K562 (cell line): ENCODE measurements around the gene KCNK4. TPM values are rescaled to one million over a fixed set of nuclear protein-coding genes. Genes with fewer than 3 reads are reported as not detected.

ENCODE experiments used
- ADNP ChIP-seq: fragments of 200-800 bp; sonication (Bioruptor generic); IDR thresholded peaks from 2 replicates; pipeline ENCODE4 v1.6.1; 2016; ENCODE audit warnings: missing genetic modification characterization, missing compliant biosample characterization
- EHMT2 ChIP-seq: fragments of 450-650 bp; IDR thresholded peaks from 2 replicates; pipeline ENCODE4 v1.6.1; 2018; ENCODE audit warnings: antibody characterized with exemption
- HDAC3 ChIP-seq: fragments of 450-650 bp; IDR thresholded peaks from 2 replicates; pipeline ENCODE4 v1.6.1; 2018; ENCODE audit warnings: borderline replicate concordance, mild to moderate bottlenecking, moderate library complexity; ENCODE audit not compliant: partially characterized antibody
- KAT2B ChIP-seq: IDR thresholded peaks from one replicate; pipeline ENCODE4 v1.6.1; 2012; ENCODE audit warnings: low read depth, mild to moderate bottlenecking, control low read depth, inconsistent platforms, low read length, moderate library complexity
- MCM2 ChIP-seq: fragments of 450-650 bp; IDR thresholded peaks from 2 replicates; pipeline ENCODE4 v1.6.1; 2017; ENCODE audit warnings: low read depth, mild to moderate bottlenecking
- MED1 ChIP-seq: sonication (generic); formaldehyde crosslinking; IDR thresholded peaks from 2 replicates; pipeline ENCODE4 v1.8.1; 2023; ENCODE audit warnings: missing genetic modification reagents, borderline replicate concordance
- MTA2 ChIP-seq: fragments of 450-650 bp; IDR thresholded peaks from 2 replicates; pipeline ENCODE4 v1.6.1; 2016; ENCODE audit warnings: low read depth
- NCOA1 ChIP-seq: fragments of 450-650 bp; IDR thresholded peaks from 2 replicates; pipeline ENCODE4 v1.6.1; 2016; ENCODE audit warnings: low read depth
- NCOA6 ChIP-seq: fragments of 450-650 bp; IDR thresholded peaks from 2 replicates; pipeline ENCODE4 v1.6.1; 2017; ENCODE audit warnings: mild to moderate bottlenecking
- NONO ChIP-seq, 2 experiments: fragments of 200-400 bp in 1 of 2; fragments of 450-650 bp in 1 of 2; formaldehyde crosslinking in 1 of 2; IDR thresholded peaks; 2 replicates each; pipeline ENCODE4 v1.6.1; 2017; ENCODE audit warnings: low read depth in 2 of 2, mild to moderate bottlenecking in 2 of 2, moderate library complexity in 2 of 2, low read length in 1 of 2
- NR4A1 ChIP-seq, 2 experiments: fragments of 250-450 bp in 1 of 2; fragments of 450-650 bp in 1 of 2; sonication (Bioruptor Pico) in 1 of 2; IDR thresholded peaks; 2 replicates each; pipeline versions ENCODE4 v1.4.0 to v1.6.1; 2016 to 2020; ENCODE audit warnings: mild to moderate bottlenecking in 2 of 2, missing compliant biosample characterization in 1 of 2, missing genetic modification characterization in 1 of 2, moderate library complexity in 1 of 2
- PPARD ChIP-seq: fragments of 250-450 bp; sonication (Bioruptor Pico); IDR thresholded peaks from 2 replicates; pipeline ENCODE4 v1.8.0; 2022; ENCODE audit warnings: inconsistent platforms, mild to moderate bottlenecking, moderate library complexity
- RHOXF2B ChIP-seq: fragments of 250-450 bp; sonication (Bioruptor Pico); conservative IDR thresholded peaks from 2 replicates; pipeline ENCODE4 v1.5.1; 2021
- SMARCE1 ChIP-seq: fragments of 450-650 bp; IDR thresholded peaks from 2 replicates; pipeline ENCODE4 v1.7.1; 2016; ENCODE audit warnings: mild to moderate bottlenecking
- TARDBP ChIP-seq: fragments of 450-650 bp; IDR thresholded peaks from 2 replicates; pipeline ENCODE4 v1.6.1; 2016
- TCF7 ChIP-seq: sonication (generic); IDR thresholded peaks from 2 replicates; pipeline ENCODE4 v1.6.1; 2016; ENCODE audit warnings: antibody characterized with exemption, borderline replicate concordance
- TRIM24 ChIP-seq, 2 experiments: fragments of 450-650 bp; IDR thresholded peaks; 2 replicates each; pipeline ENCODE4 v1.6.1; 2016
- ZKSCAN1 ChIP-seq: fragments of 150-350 bp; IDR thresholded peaks from 2 replicates; pipeline ENCODE4 v1.6.1; 2016; ENCODE audit warnings: low read depth, low read length
- polyA plus RNA-seq, 8 experiments: library from polyadenylated mRNA; depleted of rRNA in 4 of 8; stranded (reverse) in 5 of 8; unstranded in 3 of 8; fragments of >200 nt; fragmentation: Nextera tagmentation in 2 of 8; fragmentation: Illumina TruSeq in 1 of 8; extraction: Ambion mirVana in 2 of 8; extraction: Trizol in 1 of 8; gene quantifications; 2 replicates each; pipeline versions ENCODE4 v1.2.1 to v1.2.3, GENCODE V29; 2011 to 2014; ENCODE audit warnings: inconsistent platforms in 1 of 8, missing spikeins in 1 of 8
- total RNA-seq, 7 experiments: library from RNA; depleted of rRNA in 6 of 7; stranded (reverse); fragments of >200 nt in 6 of 7; fragmentation: Illumina TruSeq in 2 of 7; extraction: Trizol in 2 of 7; gene quantifications; 2 replicates each; pipeline versions ENCODE4 v1.2.1 to v1.2.3, GENCODE V29; 2011 to 2021; ENCODE audit warnings: low replicate concordance in 1 of 7
- TF ChIP-seq, protein P1 (sequence below): sonication (generic); formaldehyde crosslinking; IDR thresholded peaks from 2 replicates; pipeline ENCODE4 v1.8.0; 2023; ENCODE audit warnings: mild to moderate bottlenecking, missing genetic modification reagents
- TF ChIP-seq, protein P2 (sequence below): fragments of 250-450 bp; sonication (Bioruptor Pico); IDR thresholded peaks from 2 replicates; pipeline ENCODE4 v1.6.1; 2021; ENCODE audit warnings: mild to moderate bottlenecking
- TF ChIP-seq, protein P3 (sequence below), 2 experiments: fragments of 450-650 bp in 1 of 2; sonication (generic) in 1 of 2; formaldehyde crosslinking; conservative IDR thresholded peaks; 2 replicates each; pipeline versions ENCODE4 v1.4.0 to v1.8.1; 2020 to 2022; ENCODE audit warnings: mild to moderate bottlenecking in 1 of 2, missing genetic modification reagents in 1 of 2
- TF ChIP-seq, protein P4 (sequence below): fragments of 250-450 bp; sonication (Bioruptor Pico); IDR thresholded peaks from 2 replicates; pipeline ENCODE4 v1.8.0; 2021; ENCODE audit warnings: moderate library complexity, mild to moderate bottlenecking, inconsistent platforms
- TF ChIP-seq, protein P5 (sequence below): fragments of 450-650 bp; IDR thresholded peaks from one replicate; pipeline ENCODE4 v1.6.1; 2018; ENCODE audit warnings: mild to moderate bottlenecking, moderate library complexity; ENCODE audit not compliant: partially characterized antibody

The KCNK4 gene
- total and polyA plus RNA-seq, 9 of the 15 experiments (the other 6 are each of a cell fraction or from before 2014, with no cell fraction given) = not detected

DNA sequence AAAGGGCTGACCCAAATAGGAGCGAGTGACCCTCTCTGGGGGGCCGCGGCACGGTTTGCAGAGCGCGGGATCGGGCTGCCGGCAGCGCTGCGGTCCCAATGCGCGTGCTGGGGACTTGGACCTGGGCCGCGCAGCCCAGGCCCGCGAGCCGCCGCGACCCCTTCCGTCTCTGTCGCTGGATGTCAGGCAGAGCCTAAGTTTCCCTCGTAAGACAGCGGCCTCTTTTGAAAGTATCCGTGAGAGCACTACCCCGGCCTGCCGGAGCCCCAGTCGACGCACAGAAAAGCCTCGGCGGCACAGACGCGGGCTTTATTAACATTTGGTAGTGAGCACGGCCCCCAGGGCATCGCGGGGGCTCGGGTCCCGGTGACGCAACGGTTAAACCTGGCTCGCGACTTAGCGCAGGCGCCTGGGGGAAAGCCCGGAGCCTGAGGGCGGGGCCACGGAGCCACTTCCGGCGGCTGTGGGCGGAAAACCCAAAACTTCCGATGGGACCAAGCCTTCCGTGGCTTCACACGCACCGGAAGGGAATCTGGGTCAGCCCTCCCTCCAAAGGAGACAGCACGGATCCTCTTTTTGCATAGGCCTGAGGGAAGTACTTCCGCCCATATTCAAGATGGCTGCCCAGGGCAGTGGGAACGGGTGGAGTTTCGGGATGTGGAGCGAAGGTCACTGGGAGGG lies 21.4 kb upstream of the KCNK4 start (continued):
- TF ChIP-seq NR4A1 (CRISPR knock-in tag; IDR thresholded peaks at IDR 0.05) (no peak), NR4A1 (tag; IDR thresholded peaks at IDR 0.05) (no peak), SMARCE1 (no peak), ZKSCAN1 (no peak), RHOXF2B (CRISPR knock-in tag) (no peak), NONO (IDR thresholded peaks at IDR 0.05; ENCODE audit: low read depth in 2 of 2, low read length in 1 of 2) (0 out of 4 replicates have a peak, but pooled peaks of 1 of the 2 experiments have one; percentile 57), NCOA1 (peak; percentile 93), EHMT2 (no peak), MTA2 (peak; percentile 91), TARDBP (no peak), KAT2B (peak; percentile 26), NCOA6 (no peak), MCM2 (no peak), PPARD (CRISPR knock-in tag) (no peak), TRIM24 (IDR thresholded peaks at IDR 0.05) (peak in 1 of 2 experiments; percentile 76; a peak in 1 of 4 replicates), TCF7 (peak; percentile 47; the same call in 1 of the 2 replicates), MED1 (CRISPR knock-in tag) (no peak), HDAC3 (peak; percentile 7), ADNP (tag) (no peak)
- TF ChIP-seq, protein P1, sequence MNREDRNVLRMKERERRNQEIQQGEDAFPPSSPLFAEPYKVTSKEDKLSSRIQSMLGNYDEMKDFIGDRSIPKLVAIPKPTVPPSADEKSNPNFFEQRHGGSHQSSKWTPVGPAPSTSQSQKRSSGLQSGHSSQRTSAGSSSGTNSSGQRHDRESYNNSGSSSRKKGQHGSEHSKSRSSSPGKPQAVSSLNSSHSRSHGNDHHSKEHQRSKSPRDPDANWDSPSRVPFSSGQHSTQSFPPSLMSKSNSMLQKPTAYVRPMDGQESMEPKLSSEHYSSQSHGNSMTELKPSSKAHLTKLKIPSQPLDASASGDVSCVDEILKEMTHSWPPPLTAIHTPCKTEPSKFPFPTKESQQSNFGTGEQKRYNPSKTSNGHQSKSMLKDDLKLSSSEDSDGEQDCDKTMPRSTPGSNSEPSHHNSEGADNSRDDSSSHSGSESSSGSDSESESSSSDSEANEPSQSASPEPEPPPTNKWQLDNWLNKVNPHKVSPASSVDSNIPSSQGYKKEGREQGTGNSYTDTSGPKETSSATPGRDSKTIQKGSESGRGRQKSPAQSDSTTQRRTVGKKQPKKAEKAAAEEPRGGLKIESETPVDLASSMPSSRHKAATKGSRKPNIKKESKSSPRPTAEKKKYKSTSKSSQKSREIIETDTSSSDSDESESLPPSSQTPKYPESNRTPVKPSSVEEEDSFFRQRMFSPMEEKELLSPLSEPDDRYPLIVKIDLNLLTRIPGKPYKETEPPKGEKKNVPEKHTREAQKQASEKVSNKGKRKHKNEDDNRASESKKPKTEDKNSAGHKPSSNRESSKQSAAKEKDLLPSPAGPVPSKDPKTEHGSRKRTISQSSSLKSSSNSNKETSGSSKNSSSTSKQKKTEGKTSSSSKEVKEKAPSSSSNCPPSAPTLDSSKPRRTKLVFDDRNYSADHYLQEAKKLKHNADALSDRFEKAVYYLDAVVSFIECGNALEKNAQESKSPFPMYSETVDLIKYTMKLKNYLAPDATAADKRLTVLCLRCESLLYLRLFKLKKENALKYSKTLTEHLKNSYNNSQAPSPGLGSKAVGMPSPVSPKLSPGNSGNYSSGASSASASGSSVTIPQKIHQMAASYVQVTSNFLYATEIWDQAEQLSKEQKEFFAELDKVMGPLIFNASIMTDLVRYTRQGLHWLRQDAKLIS (CRISPR knock-in tag) = peak; percentile 91; the same call in 1 of the 2 replicates
- TF ChIP-seq, protein P2, sequence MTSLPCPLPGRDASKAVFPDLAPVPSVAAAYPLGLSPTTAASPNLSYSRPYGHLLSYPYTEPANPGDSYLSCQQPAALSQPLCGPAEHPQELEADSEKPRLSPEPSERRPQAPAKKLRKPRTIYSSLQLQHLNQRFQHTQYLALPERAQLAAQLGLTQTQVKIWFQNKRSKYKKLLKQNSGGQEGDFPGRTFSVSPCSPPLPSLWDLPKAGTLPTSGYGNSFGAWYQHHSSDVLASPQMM = no peak
- TF ChIP-seq, protein P3, sequence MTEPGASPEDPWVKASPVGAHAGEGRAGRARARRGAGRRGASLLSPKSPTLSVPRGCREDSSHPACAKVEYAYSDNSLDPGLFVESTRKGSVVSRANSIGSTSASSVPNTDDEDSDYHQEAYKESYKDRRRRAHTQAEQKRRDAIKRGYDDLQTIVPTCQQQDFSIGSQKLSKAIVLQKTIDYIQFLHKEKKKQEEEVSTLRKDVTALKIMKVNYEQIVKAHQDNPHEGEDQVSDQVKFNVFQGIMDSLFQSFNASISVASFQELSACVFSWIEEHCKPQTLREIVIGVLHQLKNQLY (CRISPR knock-in tag; conservative IDR thresholded peaks at IDR 0.05) = no peak
- TF ChIP-seq, protein P4, sequence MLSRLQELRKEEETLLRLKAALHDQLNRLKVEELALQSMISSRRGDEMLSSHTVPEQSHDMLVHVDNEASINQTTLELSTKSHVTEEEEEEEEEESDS = no peak
- TF ChIP-seq, protein P5, sequence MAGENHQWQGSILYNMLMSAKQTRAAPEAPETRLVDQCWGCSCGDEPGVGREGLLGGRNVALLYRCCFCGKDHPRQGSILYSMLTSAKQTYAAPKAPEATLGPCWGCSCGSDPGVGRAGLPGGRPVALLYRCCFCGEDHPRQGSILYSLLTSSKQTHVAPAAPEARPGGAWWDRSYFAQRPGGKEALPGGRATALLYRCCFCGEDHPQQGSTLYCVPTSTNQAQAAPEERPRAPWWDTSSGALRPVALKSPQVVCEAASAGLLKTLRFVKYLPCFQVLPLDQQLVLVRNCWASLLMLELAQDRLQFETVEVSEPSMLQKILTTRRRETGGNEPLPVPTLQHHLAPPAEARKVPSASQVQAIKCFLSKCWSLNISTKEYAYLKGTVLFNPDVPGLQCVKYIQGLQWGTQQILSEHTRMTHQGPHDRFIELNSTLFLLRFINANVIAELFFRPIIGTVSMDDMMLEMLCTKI = no peak
